GM19351 (cell line): Measurements from ENCODE around the gene TNFSF8.

Experiments
- ATAC-seq: cut with Tn5 transposase; IDR thresholded peaks from one replicate; pipeline ENCODE4 v1.9.1; 2021; ENCODE audit warnings: mild to moderate bottlenecking, moderate library complexity; ENCODE audit not compliant: unreplicated experiment

Gene TNFSF8

GRCh38 chr9:114908104-114908622 is 22.2 kb downstream of the TNFSF8 start:
- ATAC-seq, result peak; percentile 65

GRCh38 chr9:114906922-114907571 is 23.3 kb downstream of the TNFSF8 start:
- no peak for ATAC-seq

GRCh38 chr9:114905170-114905940 is 25.0 kb downstream of the TNFSF8 start:
- no peak for ATAC-seq

GRCh38 chr9:114902786-114903524 is 27.4 kb downstream of the TNFSF8 start:
- ATAC-seq, result peak; percentile 31

- ATAC-seq, result peak; percentile 47
Measured at GRCh38 chr9:114900942-114901802, 29.2 kb downstream of the TNFSF8 start.

GRCh38 chr9:114899995-114900394 is 30.4 kb downstream of the TNFSF8 start:
- ATAC-seq, result no peak

- ATAC-seq, result no peak
Measured at GRCh38 chr9:114899461-114899860, 30.9 kb downstream of the TNFSF8 start.

GRCh38 chr9:114898741-114899140 is 31.6 kb downstream of the TNFSF8 start:
- peak; percentile 82 for ATAC-seq

- no peak for ATAC-seq
Measured at GRCh38 chr9:114897196-114897595, 33.2 kb downstream of the TNFSF8 start.

- ATAC-seq, result no peak
Measured at GRCh38 chr9:114896344-114896743, 34.0 kb downstream of the TNFSF8 start.

GRCh38 chr9:114895521-114895991 is 34.8 kb downstream of the TNFSF8 start:
- ATAC-seq, result no peak

GRCh38 chr9:114894609-114895433 is 35.6 kb downstream of the TNFSF8 start:
- ATAC-seq, result no peak

GRCh38 chr9:114894206-114894605 is 36.2 kb downstream of the TNFSF8 start:
- ATAC-seq, result no peak

GRCh38 chr9:114893221-114894010 is 37.0 kb downstream of the TNFSF8 start:
- peak; percentile 57 for ATAC-seq

GRCh38 chr9:114889802-114890224 is 40.6 kb downstream of the TNFSF8 start:
- ATAC-seq, result no peak

GRCh38 chr9:114888607-114889006 is 41.8 kb downstream of the TNFSF8 start:
- no peak for ATAC-seq

- ATAC-seq, result no peak
Measured at GRCh38 chr9:114887963-114888362, 42.4 kb downstream of the TNFSF8 start.

- ATAC-seq, result no peak
Measured at GRCh38 chr9:114884787-114885452, 45.5 kb downstream of the TNFSF8 start.
